ENCODE data around the gene MACIR.

Gene MACIR

GRCh38 chr5:103247118-103247517, 11.4 kb upstream of the MACIR start:
- no peak for DNase-seq

DNA sequence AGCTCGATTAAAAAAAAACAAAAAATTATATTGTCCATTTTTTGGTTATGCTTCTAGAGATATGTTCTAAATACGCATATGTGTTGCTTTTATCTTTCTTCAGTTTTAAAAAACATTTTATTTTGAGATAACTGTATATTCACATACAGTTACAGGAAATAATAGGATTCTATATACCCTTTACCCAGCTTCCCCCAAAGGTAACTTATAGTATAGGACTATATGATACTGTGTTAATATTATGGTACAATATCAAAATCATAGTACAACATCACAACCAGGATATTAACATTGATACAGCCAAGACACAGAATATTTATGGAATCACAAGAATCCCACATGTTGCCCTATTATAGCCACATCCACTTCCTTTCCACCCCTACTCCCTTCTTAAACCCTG, 9.5 kb upstream of the MACIR start:
- DNase-seq, result no peak

DNA sequence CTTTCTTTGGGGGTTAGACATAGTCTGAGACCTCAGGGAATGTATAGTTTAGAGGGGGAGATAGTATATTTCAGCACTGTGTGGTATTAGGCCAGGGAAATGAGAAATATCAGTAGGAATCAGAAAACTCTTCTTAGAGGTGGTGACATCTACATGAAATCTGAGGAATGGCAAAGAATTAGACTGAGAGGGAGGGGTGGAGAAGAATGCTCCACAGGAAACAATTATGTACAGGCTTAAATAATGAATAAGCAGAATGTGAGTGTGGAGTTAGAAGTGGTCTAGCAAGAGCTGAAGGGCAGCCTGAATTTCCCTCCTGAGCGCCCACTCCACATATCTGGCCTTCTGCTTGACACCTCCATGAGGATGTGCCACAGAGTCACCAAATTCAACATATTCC, 3.6 kb upstream of the MACIR start:
- DNase-seq, result no peak

DNA sequence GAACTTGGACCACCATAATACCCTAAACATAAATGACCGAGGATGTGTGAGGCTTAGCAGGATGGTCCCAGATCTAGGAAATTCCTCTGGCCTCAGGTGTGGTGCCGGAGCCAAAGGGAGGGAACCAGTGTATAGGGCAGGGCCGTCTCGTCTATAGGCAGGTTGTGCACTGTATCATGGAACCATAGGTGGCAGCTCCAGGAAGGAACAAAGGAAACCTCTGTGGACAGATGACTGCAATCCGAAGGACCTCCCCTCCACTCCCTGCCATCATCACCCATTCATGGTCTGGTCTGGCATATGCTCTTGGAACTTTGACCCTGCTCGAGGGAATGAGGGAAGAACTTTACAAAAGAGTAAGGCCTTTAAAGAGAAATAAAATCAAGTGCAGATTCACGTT, 2.9 kb upstream of the MACIR start:
- DNase-seq, result no peak

DNA sequence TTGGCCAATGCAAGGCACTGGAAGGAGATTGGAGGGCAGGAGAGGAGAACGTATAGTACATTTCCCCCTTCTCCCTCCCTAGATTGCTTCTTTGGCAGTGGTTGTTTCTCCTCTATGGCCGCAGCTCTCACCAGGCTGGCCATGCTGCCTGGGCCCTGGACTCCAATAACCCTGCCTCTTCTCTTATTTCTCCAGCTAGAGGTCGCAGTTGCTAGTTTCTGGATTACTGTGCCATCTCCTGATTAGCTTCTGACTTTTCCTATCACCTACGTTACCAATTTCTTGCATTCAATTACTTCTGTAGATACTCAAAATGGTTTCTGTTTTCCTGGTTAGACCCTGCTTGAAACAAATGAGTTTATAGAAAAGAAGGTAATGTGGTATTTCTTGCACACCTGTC, 2.4 kb upstream of the MACIR start:
- no peak for DNase-seq

DNA sequence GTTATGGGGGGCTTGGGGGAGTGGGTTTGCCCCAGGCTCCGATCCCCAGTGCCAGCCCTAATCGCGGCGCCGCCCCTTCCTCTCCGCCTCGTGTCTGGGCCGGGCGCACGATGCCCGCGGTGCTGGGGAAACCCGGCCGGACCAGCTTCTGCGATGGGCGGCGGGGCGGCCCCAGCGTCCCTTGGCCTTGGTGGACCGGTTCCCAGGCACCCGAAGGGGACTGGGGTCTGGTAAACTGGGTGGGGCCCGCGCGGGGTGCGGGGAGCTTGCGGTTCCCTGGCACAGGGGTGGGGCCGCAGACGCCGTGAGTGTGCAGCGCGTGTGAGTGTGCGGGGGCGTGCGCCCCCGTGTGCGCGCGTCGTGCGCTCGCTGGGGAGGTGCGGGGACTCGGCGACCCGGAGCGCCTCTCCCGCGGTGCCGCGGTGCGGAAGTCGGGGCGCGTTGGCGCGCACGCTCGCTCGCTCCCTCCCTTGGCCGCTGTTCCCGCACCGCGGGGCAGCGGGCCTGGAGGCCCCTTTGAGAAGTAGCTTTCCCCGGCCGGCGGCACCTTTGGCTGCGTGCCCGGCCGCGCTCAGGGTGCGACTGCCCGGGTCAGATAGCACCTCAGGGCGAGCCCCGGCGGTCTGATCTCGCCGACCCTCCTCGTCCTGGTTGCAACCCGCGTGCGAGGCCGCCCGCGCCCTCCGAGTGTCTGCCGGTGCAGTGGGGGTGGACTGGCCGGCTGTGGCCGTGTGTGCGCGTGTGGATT, 568 bp downstream of the MACIR start:
- peak; percentile 61 for DNase-seq

- peak; percentile 16 for DNase-seq
These were observed 1.3 kb downstream of the MACIR start for GRCh38 chr5:103259705-103260355.

DNA sequence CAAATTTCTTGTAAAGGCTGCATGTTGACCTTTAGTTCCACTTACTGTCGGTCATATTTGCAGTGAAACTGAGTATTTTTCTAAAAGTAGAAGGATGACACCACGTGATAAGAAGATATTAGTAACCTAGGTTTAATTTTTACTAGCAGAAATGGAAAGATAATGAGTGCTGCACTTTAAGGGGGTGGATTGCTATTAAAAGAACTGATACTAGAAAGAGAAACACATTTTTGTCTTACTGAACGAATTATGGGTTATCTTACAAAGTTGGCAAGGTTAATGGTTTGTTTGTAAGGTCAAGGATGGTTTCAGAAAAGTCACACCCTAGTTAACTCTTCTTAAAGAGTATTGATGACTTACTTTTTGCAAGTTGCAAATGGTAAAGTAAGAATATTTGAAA, 2.4 kb downstream of the MACIR start:
- no peak for DNase-seq

GRCh38 chr5:103262422-103262871, 3.9 kb downstream of the MACIR start:
- no peak for DNase-seq

- DNase-seq, result no peak
These were observed 4.5 kb downstream of the MACIR start for GRCh38 chr5:103263054-103263453.

GRCh38 chr5:103264508-103264907, 5.9 kb downstream of the MACIR start:
- no peak for DNase-seq

- no peak for DNase-seq
These were observed 12.0 kb downstream of the MACIR start for GRCh38 chr5:103270581-103270980.

- DNase-seq, result no peak
These were observed 13.2 kb downstream of the MACIR start for GRCh38 chr5:103271570-103272289.

- no peak for DNase-seq
These were observed 13.8 kb downstream of the MACIR start for GRCh38 chr5:103272377-103272776.

GRCh38 chr5:103273952-103274351, 15.4 kb downstream of the MACIR start:
- DNase-seq, result no peak

DNA sequence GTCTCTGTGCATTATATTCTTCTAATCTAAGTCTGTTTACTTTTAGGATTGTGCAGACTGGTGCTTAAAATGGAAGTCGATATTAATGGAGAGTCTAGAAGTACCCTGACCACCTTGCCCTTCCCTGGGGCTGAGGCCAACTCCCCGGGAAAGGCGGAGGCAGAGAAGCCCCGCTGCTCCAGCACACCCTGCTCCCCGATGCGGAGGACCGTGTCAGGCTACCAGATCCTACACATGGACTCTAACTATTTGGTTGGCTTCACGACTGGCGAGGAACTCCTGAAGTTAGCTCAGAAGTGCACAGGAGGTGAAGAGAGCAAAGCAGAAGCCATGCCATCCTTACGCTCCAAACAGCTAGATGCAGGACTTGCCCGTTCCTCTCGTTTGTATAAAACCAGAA, 17.3 kb downstream of the MACIR start:
- no peak for DNase-seq

DNA sequence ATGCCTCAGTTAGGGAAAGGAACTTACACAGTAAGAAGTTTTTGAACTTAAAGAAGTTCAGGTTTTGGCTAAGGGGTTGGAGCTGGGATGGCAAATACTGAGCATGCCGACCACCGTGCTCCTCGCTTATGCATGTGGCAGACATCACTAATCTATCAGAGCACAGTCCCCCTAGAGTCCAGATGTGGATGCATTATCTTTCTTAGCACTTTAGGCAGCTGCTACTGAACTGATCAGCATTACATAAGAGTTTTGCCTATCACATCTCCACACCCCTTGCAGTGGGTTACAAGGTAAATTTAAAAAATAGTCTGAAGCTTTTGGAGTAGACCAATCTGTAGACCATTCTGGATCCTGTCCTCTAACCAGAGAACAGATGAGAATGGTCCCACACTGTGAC, 22.4 kb downstream of the MACIR start:
- DNase-seq, result no peak

GRCh38 chr5:103283120-103283519, 24.6 kb downstream of the MACIR start:
- no peak for DNase-seq

DNA sequence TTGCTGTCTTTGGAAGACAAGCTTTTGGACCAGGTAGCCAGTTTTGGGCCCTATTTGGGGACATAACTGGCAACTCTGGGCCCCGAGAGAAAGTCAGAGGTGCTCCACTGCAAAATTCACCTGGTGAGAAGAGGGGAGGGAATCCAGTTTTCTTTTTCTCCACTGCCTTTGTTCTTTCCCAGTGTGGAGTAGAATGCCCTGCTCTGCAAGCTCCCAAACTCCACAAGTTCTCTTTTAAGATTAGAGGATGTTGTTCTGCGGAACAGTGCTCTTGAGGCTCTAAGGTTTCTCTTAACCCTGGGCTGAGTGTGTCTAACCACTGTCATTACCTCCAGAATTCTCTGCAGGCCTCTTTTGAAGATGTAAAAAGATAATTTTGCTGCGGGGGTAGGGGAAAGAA, 25.3 kb downstream of the MACIR start:
- DNase-seq, result no peak

- no peak for DNase-seq
These were observed 28.1 kb downstream of the MACIR start for GRCh38 chr5:103286622-103287021.

- no peak for DNase-seq
These were observed 30.5 kb downstream of the MACIR start for GRCh38 chr5:103289024-103289423.

GRCh38 chr5:103290846-103291245, 32.3 kb downstream of the MACIR start:
- DNase-seq, result no peak

- no peak for DNase-seq
These were observed 33.0 kb downstream of the MACIR start for GRCh38 chr5:103291606-103292005.

DNA sequence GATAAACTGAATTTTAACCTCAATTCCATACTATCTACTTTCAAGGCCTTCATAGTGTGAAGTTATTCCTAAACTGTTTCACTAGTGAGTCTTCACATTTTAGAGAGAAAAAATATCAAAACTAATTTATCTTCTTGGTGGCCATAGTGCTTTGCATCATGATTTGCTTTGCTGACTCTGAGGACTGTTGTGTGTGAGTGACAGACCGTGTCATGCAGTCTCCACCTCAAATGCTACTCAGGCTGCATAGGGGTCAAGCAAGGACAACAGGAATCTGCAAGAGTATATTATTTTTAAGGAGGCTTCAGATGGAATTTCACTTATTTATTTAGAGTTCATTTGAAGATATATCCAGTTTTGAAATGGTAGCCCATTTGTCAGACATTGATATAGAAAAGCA, 34.5 kb downstream of the MACIR start:
- DNase-seq, result no peak
